H1 (cell line): ENCODE results near the gene ANKS1A.

Experiments used
- CTCF ChIP-seq, 3 experiments: IDR thresholded peaks; 1 replicate in 2 of 3; 2 replicates in 1 of 3; pipeline versions ENCODE4 v1.5.1 to v1.6.1; 2011; ENCODE audit warnings: low read length in 3 of 3, mild to moderate bottlenecking in 3 of 3, inconsistent platforms in 2 of 3, low read depth in 1 of 3, moderate library complexity in 1 of 3; ENCODE audit not compliant: insufficient read depth in 1 of 3; ENCODE audit errors: control extremely low read depth in 1 of 3
- EZH2 ChIP-seq: fragments of 200-600 bp; sonication (generic); IDR thresholded peaks from 2 replicates; pipeline ENCODE4 v1.7.1; 2012; ENCODE audit warnings: low read depth, mild to moderate bottlenecking, moderate library complexity, low read length, inconsistent platforms; ENCODE audit not compliant: severe bottlenecking
- HDAC2 ChIP-seq, 2 experiments: fragments of 300-600 bp in 1 of 2; sonication (generic) in 1 of 2; IDR thresholded peaks; 2 replicates each; pipeline ENCODE4 v1.6.1; 2011 to 2012; ENCODE audit warnings: low read depth in 2 of 2, low read length in 2 of 2, mild to moderate bottlenecking in 2 of 2, moderate library complexity in 2 of 2, borderline replicate concordance in 1 of 2, inconsistent platforms in 1 of 2
- MAFK ChIP-seq: IDR thresholded peaks from 2 replicates; pipeline ENCODE4 v1.6.1; 2012; ENCODE audit warnings: low read depth, mild to moderate bottlenecking, improper control_type of control experiment, low read length
- POLR2A ChIP-seq, 2 experiments: IDR thresholded peaks; 1 replicate in 1 of 2; 2 replicates in 1 of 2; pipeline ENCODE4 v1.6.1; 2011; ENCODE audit warnings: low read depth in 2 of 2, low read length in 2 of 2, mild to moderate bottlenecking in 2 of 2; ENCODE audit errors: control extremely low read depth in 1 of 2
- SP1 ChIP-seq: IDR thresholded peaks from 2 replicates; pipeline ENCODE4 v1.6.1; 2011; ENCODE audit warnings: low read depth, low read length
- TBP ChIP-seq: IDR thresholded peaks from 2 replicates; pipeline ENCODE4 v1.6.1; 2011; ENCODE audit warnings: low read depth, low read length, improper control_type of control experiment
- USF2 ChIP-seq: IDR thresholded peaks from 2 replicates; pipeline ENCODE4 v1.6.1; 2011; ENCODE audit warnings: low read length, improper control_type of control experiment

DNA sequence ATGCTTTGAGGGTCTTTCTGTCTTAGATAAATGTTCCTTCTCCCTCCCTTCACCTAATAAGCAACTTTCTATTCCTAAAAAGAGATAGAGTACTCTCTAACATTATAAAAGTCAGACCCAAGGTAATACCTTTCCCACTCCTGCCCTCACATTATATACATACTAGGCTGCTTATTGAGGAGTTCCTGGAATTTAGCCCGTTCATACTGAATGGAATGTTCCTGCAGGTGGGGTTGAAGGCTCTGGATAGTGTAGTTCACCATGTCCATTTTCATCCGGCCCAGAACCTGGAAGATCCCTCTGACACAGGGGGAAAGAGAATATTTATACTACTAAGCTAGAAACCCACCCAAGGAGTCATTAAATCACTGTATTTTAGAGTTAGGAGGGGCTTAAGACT lies 231.7 kb downstream of the ANKS1A start:
- TF ChIP-seq POLR2A (IDR thresholded peaks at IDR 0.05; ENCODE audit: control extremely low read depth in 1 of 2, low read depth in 2 of 2, low read length in 2 of 2) (no peak), CTCF (IDR thresholded peaks at IDR 0.05; ENCODE audit: control extremely low read depth in 1 of 3, insufficient read depth in 1 of 3, low read depth in 1 of 3, low read length in 3 of 3) (no peak), TBP (no peak), USF2 (no peak), HDAC2 (IDR thresholded peaks at IDR 0.05; ENCODE audit: borderline replicate concordance in 1 of 2, low read depth in 2 of 2, low read length in 2 of 2) (no peak), EZH2 (no peak), SP1 (no peak), MAFK (no peak)
